Dedifferentiated amniotic fluid mesenchymal stem cell (primary cell): Measurements from ENCODE around the gene SPATA2.
"Not testable (repeated sequence)": the region's sequence is repeated elsewhere in the genome, so short reads cannot be mapped to it uniquely, and the experiment has no call there.

Experiments
- DNase-seq: peaks from one replicate; pipeline ENCODE4 v3.0.0-alpha.2; 2016; ENCODE audit errors: extremely low spot score

The SPATA2 gene

DNA sequence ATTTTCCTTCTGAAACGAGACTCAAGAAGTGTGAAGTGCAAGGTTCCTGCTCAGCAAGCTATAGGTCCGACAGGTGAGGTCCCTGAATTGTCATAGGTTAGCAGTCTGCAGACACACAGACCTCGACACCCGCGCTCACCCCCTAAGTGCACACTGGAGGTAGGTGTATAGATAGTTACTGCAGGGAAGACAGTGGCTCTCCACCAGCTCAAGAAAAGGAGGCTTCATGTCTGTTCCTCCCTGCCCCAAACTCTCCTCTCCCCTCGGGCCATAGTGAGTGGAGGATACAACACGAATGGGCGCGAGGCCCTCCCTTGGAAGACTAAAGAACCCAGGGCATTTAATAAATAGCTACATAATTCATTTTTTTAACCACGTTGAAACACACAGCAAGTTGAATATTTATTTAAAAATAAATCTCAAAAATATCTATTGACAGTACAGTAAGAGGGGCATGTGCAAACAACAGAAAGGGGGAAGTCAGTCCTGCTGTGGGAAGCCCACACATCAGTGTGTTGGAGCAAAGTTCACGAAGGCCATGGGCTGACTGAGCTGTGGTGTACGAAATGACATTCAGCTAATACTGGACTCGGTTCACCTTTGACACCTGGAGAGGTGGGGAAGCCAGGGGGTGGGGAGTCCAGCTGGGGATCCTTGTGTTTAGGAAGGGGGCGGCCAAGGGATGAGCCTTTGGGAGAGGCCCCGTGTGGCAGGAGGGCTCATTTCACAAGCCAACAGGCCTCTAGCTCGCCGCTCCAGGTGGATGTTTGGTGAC lies 10.7 kb downstream of the SPATA2 start:
- DNase-seq, result no peak

DNA sequence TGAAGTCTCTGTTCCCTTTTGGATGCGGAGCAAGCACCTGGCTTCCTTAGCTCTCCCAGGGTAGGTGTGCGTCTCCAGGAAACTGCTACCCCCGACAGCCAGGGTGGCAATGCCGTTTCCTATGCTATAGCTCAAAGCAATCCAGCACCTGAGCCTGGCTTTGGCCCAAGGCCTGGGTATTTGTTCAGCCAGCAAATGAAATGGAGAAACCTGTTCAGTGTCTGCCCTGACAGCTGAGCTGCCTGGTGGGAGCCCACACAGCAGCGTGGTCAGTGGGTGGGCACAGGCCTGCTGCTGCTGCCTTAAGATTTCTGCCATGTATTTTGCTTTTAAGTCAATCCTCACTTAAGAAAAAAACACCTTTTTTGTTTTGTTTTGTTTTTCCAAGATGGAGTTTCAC lies 13.7 kb downstream of the SPATA2 start:
- DNase-seq, result no peak

DNA sequence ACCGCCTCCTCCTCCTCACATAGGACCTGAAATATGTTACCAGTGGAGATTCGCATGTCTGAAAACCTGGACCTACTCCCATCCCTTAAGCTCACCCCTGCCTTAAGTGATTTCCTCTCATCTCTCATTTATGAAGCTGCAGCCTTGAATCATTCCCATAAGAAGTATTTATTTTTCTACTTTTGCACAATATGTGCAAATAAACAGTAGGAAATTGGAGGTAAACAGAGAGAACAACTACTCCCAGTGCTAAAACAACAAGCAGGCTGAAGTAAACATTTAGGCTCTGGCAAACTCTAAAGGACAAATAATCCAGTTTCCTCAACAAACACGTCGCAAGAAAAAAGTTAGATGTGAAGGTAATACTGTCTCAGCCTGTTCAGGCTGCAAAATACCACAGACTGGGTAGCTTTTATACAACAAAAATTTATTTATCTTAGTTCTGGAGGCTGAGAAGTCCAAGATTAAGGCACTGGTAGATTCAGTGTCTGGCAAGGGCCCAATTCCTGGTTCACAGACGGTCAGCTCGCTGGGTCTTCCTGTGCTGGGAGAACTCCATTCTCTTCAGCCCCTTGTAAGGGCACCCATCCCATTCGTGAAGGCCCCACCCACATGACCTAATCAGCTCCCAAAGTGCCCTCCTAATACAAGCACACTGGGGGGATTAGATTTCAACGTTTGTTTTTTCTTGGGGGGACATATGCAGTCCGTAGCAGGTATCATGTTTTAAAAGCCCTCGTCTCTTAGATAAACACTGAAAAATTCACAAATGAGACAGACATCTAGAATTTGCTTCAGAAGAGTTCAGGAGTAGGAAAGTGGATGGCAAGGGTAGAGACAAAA lies 15.6 kb downstream of the SPATA2 start:
- no peak for DNase-seq

DNA sequence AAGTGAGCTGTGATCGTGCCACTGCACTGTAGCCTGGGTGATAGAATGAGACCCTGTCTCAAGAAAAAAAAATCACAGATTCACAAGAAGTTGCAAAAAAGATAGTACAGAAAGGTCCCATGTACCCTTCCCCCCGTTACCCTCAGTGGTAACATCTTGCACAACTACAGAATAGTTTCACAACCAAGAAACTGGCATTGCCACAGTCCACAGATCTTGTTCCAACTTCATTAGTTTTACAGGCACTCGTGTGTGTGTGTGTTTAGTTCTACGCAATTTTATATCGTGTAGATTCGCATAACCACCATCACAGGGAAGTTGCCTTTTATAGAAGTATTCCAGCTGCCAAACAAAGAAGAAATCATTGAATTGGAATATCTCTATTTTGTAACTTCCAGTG lies 19.1 kb downstream of the SPATA2 start:
- no peak for DNase-seq

DNA sequence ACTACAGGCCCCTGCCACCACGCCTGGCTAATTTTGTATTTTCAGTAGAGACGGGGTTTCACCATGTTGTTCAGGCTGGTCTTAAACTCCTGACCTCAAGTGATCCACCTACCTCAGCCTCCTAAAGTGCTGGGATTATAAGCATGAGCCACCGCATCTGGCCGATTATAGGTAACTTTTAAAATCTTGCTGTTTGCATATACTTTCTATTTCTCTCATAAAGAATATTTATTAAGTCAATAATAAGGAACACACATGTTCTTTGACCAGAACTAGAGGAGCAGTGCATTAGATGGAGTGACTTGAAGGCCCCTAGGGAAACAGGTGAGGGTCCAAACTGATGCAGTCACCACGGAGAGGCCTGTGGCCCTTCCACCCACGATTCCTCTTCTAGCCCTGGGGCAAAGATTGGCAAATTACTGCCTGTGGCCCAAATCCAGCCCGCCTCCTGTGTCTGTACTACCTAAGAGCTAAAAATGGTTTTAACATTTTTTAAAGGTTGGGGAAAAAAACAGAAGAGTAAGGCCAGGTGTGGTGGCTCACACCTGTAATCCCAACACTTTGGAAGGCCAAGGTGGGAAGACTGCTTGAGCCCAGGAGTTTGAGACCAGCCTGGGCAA lies 19.7 kb downstream of the SPATA2 start:
- not testable (repeated sequence) for DNase-seq

DNA sequence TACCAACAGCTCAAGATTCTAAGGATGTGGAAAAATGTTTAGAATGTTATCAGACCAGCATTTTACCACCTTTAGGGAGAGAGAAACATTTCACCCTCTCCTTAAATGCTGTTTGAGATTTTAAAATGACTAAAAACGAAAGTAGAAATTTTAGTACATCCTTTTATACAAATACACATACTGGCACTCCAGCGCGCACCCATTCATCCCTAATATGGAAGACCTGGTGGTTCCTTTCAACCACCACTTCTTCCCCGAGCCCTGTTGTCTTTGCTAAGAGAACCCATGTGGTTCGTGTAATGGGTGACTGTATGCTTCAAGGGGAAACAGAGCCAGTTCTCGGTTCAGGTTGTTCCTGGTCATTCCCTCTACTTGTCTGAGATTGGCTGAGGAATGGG lies 21.3 kb downstream of the SPATA2 start:
- no peak for DNase-seq

DNA sequence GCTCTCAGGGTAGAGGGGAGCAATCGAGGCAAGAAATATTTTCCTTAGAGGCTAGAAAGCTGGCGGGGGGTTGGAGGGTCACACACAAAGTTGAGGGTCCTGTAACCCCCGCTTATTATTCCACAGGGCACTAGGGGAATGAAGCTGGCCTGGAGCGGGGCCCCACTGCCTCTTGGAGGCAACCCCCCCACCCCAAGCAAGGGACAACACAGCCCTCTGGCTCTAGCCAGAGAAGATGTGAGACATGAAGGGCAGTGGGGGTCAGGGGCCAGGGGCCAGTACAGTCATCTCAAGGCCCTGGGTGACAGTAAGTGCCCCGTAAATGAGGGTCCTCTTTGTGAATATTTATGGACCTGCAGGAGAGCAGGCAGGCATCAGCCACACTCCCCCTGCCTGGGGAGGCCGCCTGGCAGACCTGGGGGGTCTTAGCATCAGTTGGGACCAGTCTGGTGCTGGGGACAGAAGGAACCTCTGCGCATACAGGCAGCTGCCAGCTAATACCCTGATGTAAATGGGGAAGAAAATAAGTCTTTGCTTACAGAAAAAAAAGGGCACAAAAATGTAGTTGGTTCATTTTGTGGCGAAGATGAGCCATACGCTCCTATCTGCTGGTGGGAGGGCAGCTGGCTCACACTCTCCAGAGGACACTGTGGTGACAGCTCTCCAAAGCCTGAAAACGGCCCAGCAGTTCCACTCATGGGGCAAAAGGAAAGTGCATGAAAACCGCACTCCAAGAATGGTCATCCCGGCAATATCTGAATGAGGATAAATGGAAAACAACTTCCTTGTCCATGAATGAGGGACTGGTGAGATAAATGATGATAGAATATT lies 21.9 kb downstream of the SPATA2 start:
- no peak for DNase-seq

GRCh38 chr20:49892817-49893216 lies 22.5 kb downstream of the SPATA2 start:
- DNase-seq, result no peak

GRCh38 chr20:49892260-49892659 lies 23.1 kb downstream of the SPATA2 start:
- DNase-seq, result no peak

- DNase-seq, result no peak
Measured at GRCh38 chr20:49891476-49892110, 23.7 kb downstream of the SPATA2 start.

DNA sequence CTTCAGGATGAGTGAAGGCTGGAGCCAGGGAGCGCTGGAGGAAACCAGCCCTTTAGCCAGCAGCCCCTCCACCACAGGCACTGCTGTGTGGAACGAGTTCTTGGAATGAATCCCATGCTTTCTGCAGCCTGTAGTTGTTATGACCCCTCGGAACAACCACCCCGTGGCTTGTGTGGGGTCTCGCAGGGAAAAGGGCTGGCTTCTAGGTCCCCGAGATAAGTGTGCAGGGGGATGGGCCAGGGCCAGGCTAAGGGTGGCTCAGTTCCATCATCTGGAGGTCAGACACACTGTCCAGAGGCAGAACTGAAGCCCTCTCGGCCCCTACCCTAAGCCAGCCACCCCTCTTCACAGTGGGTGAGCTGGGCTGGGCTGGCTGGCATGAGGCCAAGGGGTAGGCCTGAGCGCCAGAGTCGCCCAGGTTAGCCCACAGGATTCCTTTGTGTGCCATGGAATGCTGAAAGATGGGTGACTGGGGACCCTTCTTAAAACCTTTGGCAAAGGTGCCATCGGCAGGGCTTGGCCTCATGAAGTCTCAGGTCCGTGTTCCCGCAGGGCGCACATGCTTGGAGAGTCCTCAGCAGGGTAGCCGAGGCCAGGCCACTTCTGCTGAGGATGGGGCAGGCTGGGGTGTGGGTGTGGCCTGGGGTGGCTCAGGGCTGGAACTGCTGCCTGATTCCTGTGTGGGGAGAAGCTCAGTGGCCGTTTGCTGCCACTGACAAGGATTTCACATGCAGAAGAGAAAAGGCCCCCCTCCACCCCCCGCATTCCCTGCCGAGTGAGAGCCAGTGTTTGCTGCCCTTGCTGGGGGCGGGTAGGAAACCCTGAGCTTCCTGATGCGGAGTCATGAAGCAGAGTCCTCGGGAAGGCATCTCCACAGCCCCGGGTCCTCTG lies 24.6 kb downstream of the SPATA2 start:
- DNase-seq, result no peak

GRCh38 chr20:49889935-49890333 lies 25.4 kb downstream of the SPATA2 start:
- DNase-seq, result no peak

GRCh38 chr20:49889001-49889934 lies 26.1 kb downstream of the SPATA2 start:
- no peak for DNase-seq

GRCh38 chr20:49888212-49889000 lies 26.9 kb downstream of the SPATA2 start:
- DNase-seq, result peak; percentile 39

DNA sequence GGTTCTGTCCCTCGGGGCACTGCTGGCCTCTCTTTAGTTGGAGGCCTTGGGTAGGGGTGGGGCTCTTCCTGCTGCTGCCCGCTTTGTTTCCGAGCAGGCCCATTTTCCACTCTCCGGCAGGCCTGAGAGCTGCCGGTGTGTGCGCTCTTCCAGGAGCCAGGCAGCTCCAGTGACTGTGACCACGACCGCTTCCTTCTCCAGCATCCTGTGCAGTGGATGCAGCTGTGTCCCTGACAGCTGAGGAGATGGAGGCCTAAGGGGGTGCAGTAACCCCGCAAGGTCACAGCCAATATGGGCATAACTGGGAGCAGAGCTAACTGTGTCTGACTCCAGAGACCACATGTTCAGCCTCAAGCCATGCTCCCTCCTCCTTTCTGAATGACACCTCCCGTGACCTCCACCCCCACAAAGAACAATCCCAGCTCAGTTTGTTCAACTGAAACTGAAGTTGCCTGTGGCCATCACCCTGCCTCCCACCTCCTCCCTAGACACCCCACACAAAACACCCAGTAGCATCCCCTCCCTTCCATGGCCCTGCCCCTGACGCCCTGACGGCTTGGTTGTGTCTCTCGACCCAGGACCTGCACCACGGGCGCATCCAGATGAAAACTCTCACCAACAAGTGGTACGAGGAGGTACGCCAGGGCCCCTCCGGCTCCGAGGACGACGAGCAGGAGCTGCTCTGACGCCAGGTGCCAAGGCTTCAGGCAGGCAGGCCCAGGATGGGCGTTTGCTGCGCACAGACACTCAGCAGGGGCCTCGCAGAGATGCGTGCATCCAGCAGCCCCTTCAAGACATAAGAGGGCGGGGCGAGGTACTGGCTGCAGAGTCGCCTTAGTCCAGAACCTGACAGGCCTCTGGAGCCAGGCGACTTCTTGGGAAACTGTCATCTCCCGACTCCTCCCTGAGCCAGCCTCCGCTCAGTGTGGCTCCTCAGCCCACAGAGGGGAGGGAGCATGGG lies 27.8 kb downstream of the SPATA2 start:
- no peak for DNase-seq

GRCh38 chr20:49886571-49887213 lies 28.6 kb downstream of the SPATA2 start:
- no peak for DNase-seq
